Stimulated activated CD8-positive, alpha-beta memory T cell treated with anti-CD3 and anti-CD28 coated beads, Interleukin-7, amount 100 ng/mL, for 24 hours (primary cell): ENCODE measurements around the gene GLIS2.

Experiments used
- DNase-seq: peaks from one replicate; pipeline ENCODE4 v3.0.0-alpha.2; 2020; ENCODE audit warnings: low read depth

The GLIS2 gene

DNA sequence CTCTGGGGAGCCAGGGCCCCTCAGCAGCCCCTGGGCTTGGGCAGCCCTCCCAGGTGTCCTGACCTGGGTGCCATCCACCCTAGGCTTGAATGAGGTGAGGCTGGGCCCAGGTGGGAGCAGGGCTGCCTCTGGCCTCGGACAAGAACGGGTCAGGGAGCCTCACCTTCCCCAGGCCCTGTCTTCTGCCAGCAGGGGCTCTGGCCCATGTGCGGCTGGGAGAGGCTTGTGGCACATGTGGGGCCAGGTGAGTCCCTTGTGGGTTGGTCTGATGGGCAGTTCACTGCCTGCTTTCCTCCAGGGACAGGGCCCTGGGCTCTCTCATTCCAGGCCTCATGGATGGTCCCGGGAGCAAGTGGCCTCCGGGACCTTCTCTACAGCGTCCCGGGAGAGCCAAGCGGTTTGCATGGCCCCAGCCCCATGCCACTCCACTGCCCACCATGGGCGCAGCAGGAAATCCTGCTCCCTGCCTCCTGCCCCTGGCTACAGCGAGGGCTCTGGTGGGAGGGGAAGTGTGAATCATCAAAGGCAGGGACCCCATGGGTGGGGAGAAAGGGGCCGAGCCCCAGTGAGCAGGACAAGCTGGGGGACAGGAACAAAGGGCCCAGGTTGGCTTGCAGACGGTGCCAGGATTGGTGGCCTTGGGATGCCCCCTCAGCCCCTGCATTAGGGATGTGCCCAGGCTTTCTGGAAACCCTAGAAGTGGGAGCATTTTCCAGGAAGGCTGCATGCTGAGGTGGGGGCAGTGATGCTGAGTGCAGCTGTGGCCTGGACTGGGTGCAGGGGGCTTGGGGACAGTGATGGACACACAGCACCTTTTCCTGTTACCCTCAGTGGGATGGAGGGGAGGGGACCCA lies 68.0 kb downstream of the GLIS2 start:
- no peak for DNase-seq

DNA sequence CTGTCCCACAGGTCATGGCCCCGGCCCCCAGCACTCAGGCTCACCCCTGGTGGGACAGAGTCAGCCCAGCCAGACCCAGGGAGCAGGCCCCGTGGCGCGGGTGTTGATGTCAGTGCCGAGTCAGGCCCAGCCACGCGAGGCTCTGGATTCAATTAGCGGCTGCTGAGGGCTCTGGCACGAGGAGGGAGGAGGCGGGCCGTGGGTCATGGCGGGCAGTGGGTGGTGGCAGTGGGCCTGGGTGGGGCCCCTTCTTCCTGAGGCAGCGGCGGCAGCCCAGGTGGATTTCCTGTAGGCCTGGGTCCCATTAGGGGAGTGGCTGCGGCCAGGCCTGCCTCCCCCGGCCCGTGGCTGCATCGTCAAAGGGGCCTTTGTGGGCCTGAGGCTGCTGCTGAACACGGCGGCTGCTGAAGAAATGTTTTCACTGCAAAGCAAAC lies 68.7 kb downstream of the GLIS2 start:
- DNase-seq: no peak

DNA sequence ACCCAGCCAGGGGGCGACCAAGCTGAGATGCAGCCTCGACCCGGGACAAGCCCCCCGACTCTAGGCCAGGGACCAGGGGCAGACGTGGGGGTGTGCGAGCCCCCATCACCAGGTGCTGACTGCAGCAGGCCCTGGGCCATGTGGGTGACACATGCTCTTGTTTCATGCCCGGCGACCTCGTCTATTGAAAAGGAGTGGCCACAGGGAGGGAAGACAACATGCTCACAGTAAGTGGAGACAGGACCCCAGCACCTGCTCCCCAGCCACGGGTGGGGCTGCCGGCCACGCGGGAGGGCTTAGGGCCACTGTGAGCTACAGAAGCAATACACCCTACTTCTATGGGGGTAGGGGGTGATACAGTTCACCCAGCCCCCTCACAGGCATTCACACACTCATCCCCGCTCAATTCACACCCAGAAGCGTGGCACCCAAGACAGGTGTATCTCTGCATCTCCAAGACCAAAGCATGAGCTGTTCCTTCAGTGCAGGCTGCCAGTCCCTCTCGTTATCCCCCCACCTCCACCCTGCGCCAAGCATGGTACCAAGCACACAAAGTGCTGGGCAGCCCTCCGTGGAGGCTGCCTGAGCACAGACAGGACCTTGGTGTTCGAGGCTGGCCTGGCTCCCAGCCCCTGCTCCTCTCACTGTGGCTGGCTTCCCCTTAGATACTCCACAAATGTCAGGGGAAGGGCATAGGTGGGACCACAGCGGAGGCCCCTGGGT lies 69.4 kb downstream of the GLIS2 start:
- no peak for DNase-seq

DNA sequence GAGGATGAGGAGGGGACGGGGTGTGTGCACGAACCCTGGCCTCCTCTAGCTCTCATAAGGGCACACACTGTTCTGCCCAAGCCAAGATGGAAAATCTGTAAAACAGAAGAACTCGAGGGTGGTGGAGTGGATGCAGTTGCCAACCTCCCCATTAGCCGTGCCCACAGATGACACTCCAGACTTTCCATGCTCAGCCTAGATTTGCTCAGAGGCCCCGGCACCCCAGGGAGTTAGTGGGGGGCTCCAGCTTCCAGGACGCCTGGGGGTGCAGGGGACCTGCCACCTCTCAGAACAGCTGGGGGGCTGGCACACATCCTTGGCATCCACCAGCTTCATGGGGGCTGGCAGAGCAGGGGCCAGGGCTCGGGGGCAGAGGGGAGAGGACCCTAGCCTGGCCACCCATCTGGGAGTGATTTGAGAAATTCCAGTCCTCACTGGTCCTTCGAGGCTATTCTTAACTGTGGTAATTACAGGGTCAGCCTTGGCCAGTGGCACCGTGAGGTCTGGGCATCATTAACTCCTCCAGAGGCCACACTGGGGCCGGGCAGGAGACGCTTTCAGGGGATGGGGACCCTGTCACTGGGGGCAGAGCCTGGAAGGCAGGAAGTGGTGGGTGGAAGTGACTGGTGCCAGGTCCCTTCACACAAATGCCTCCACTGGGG lies 70.1 kb downstream of the GLIS2 start:
- DNase-seq: no peak

DNA sequence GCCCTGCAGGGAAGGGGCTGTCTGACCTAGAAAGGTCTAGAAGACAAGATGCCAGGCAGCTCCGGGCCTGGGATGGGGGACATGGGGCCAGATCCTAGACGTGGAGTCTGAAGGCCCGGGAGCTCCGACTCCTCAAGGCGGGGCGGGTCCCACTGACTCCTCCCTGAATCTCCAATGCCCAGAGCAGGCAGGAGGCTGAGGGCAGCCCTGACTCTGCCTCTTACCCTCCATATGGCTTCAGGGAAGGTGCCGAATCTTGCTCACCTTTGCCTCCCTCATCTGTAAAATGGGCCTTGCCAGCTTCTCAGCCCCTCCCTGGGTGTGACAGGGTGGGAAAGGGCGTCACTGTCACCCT lies 70.6 kb downstream of the GLIS2 start:
- no peak for DNase-seq

DNA sequence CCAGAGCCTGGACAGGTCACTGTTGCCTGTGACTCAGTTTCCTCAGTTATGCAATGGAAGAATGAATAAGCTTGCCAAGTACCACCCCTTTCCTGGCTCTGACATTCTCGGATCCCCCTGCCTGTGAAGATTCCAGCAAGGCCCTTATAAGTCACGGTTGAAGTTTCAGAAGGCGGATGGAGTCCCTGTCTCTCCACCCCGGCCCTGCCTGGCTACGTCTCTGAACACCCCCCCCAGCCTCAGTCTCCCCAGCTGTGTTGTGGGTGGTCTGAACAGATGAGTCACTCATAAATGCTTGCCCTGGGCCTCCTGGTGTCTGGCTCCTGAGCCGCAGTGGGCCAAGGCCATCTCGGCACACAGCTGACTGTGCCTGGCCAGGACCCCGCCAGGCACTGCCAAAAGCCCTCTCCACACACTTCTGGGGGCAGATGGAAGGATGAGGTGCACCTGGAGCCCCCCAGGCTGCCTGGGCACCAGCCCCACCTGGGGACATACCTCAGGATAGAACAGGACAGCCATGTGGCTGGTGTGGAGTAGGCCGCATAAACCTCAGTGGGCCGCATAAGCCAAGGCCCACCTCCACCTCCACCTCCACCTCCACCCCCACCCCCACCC lies 71.2 kb downstream of the GLIS2 start:
- DNase-seq: no peak

DNA sequence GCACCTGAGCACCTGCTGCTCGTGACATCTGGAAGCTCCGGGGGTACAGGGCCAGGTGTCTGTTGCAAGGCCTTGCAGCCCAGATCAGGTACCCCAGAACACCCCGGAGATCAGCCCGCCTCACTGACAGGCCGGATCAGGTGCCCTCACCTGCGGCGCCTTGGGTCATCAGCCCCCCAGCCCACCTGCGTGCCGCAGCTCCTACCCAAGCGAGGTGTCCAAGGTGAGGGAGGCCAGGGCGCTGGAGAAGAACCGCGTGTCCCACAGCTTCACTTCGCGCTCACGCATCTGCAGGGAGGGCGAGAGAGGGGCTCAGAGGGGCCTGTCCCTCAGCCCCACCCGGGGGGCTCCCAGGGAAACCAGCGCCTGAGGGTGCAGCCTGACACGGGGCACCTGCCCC lies 71.9 kb downstream of the GLIS2 start:
- DNase-seq: no peak

DNA sequence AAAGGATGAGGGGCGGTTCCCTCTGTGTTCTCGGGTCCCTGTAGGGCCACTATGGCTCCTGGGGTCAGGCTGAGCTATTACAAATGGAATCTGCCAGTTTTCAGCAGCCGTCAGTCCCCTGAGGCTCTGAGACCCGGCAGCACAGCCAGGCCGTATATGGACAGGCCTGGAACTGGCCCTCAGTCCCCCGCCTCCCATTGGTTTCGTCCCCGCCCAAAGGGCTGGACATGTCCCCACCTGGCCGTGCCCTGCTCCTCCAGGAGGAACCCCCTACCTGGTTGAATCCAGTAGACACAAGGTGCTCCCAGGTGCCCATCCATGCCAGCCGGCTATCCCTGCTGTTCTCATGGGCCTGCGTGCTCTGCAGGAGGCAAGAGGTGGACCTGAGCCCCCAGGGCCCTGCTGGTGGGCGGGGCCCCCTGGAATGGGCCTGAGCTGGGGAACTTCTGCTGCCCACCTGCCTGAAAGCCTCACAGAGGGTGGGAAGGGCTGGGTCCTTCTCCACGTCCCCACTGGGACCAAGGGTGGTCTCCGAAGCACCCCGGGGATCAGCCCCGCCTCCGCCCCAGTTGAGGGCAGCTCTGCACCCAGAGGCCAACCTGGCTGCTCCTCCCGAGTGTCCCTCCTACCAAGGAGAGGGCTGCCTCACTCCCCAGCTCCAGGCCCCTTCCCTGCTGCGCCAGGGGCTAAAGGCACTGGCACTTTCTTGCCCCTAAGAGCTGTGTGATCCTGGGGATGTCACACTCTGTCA lies 72.6 kb downstream of the GLIS2 start:
- no peak for DNase-seq
